BJ (cell line): ENCODE measurements around the gene FRMD4A. TPM values are rescaled to one million over a fixed set of nuclear protein-coding genes. Genes with fewer than 3 reads are reported as not detected.
A peak's percentile ranks its signal among the peaks of the same experiment; 100 is the strongest.

Experiments used
- CTCF ChIA-PET: fragments of 350-600 bp; formaldehyde crosslinking; extraction: SDS; loops from one replicate; lab custom pipeline; 2021; ENCODE audit warnings: antibody characterized with exemption, inconsistent platforms; lab: Yijun Ruan, JAX
- POLR2A ChIA-PET: fragments of 300-600 bp; sonication (Branson Sonifier 250); formaldehyde crosslinking; extraction: SDS; loops from one replicate; lab custom pipeline; 2021; ENCODE audit warnings: antibody characterized with exemption; lab: Charles Lee
- DNase-seq: peaks from one replicate; pipeline ENCODE4 v3.0.0-alpha.2; 2011; ENCODE audit warnings: low read depth
- H3K27me3 ChIP-seq: 2 replicates; pipeline ENCODE4 v1.6.0; 2011; ENCODE audit warnings: low read length; ENCODE audit not compliant: control insufficient read depth, insufficient read depth
- H3K36me3 ChIP-seq: 2 replicates; pipeline ENCODE4 v1.5.1; 2011; ENCODE audit warnings: low read length; ENCODE audit not compliant: control insufficient read depth, insufficient read depth
- H3K4me3 ChIP-seq: 2 replicates; pipeline ENCODE4 v1.5.1; 2011; ENCODE audit warnings: low read depth, mild to moderate bottlenecking, control low read depth, low read length
- polyA plus RNA-seq: library from polyadenylated mRNA; depleted of rRNA; stranded (reverse); fragments of >200 nt; gene quantifications from 2 replicates; pipeline ENCODE4 v1.2.3, GENCODE V29; 2011
- TF ChIP-seq, protein P1 (sequence below): IDR thresholded peaks from 2 replicates; pipeline ENCODE4 v1.5.1; 2011; ENCODE audit warnings: low read depth, mild to moderate bottlenecking, control low read depth, inconsistent platforms, low read length, moderate library complexity; ENCODE audit not compliant: insufficient read depth

FRMD4A gene
- polyA plus RNA-seq, 1 experiment, result 31.6 TPM

- CTCF ChIA-PET, result no interaction called here
Observed at GRCh38 chr10:13892001-13892491, 438.7 kb downstream of the FRMD4A start.

GRCh38 chr10:13891128-13892000 lies 439.4 kb downstream of the FRMD4A start:
- Histone ChIP-seq H3K36me3 (no peaks in the 10 kb centered on the region), H3K4me3 (peak overlapping the region; percentile 56), H3K27me3 (no peaks in the 10 kb centered on the region)
- ChIA-PET CTCF (interaction anchor here (0.6 to 1.2 kb wide), 2 partner anchors 10 to 862 kb away, joined by 3 to 4 read pairs; no protein-coding TSS in a partner anchor), POLR2A (interaction anchor here (0.6 kb wide), 2 partner anchors 62 to 185 kb away, joined by 3 to 8 read pairs; no protein-coding TSS in a partner anchor)
- no peak for DNase-seq
- TF ChIP-seq, protein P1, sequence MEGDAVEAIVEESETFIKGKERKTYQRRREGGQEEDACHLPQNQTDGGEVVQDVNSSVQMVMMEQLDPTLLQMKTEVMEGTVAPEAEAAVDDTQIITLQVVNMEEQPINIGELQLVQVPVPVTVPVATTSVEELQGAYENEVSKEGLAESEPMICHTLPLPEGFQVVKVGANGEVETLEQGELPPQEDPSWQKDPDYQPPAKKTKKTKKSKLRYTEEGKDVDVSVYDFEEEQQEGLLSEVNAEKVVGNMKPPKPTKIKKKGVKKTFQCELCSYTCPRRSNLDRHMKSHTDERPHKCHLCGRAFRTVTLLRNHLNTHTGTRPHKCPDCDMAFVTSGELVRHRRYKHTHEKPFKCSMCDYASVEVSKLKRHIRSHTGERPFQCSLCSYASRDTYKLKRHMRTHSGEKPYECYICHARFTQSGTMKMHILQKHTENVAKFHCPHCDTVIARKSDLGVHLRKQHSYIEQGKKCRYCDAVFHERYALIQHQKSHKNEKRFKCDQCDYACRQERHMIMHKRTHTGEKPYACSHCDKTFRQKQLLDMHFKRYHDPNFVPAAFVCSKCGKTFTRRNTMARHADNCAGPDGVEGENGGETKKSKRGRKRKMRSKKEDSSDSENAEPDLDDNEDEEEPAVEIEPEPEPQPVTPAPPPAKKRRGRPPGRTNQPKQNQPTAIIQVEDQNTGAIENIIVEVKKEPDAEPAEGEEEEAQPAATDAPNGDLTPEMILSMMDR, result no peak

More at GRCh38 chr10:13892001-13892491, 438.7 kb downstream of the FRMD4A start:
- Histone ChIP-seq H3K36me3 (no peaks in the 10 kb centered on the region), H3K4me3 (peak overlapping the region; percentile 48), H3K27me3 (no peaks in the 10 kb centered on the region)
- POLR2A ChIA-PET, result interaction anchor here (0.6 kb wide), 2 partner anchors 20 to 185 kb away, joined by 8 to 9 read pairs; no protein-coding TSS in a partner anchor
- no peak for DNase-seq
- TF ChIP-seq, protein P1, result no peak

DNA sequence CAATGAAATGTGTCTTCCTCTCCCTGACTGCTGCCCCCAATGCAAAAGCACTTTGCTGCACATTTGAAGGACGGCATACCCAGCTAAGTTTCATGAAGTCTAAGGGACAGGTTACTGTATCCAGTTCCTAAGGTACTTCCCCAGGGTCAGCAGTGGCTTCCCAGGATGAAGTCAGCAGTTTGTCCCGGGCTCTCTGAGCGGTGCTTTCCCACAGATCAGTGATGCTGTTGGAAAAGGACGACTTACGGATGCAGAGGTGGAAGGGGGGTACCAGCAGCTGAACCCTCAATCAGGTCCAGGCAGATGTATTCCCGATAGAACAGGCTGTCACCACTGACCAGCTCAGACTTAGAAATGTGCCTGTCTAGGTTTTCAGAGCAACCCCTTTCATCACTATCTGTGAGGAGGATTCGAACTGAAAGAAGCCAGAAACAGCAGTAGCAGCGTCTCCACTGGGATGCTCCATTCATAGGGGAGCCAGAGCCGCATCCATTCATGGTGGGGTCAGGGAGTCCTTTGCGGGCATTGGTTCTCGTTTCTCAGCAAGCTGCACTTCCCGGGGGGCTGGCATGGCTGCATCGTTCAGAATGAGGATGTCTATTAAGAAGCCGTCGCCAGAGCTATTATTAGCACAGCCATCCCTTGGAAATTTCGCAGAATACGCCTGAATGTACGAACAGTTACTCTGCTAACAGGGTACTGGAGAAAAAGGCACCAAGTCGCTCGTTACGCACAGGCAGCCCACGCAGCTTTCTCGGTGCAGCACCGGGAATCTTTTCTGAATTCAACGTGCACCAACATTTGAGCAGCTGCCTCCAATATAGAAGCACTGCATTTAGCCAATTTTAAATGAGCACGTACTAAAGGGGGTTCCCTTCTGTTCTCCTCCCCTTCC lies 440.2 kb downstream of the FRMD4A start:
- H3K36me3 ChIP-seq, result no peaks in the 10 kb centered on the region
- H3K27me3 ChIP-seq, result no peaks in the 10 kb centered on the region
- peak overlapping the region; percentile 56 for H3K4me3 ChIP-seq
- POLR2A ChIA-PET, result interaction anchor here (0.6 kb wide), 1 partner anchor 63 kb away, joined by 3 read pairs; no protein-coding TSS in a partner anchor
- TF ChIP-seq, protein P1, result no peak
- CTCF ChIA-PET, result interaction anchor here (1.2 kb wide), 1 partner anchor 9 kb away, joined by 4 read pairs; no protein-coding TSS in a partner anchor
- no peak for DNase-seq

GRCh38 chr10:13887761-13888160 lies 443.0 kb downstream of the FRMD4A start:
- DNase-seq, result no peak
- Histone ChIP-seq H3K36me3 (no peaks in the 10 kb centered on the region), H3K4me3 (no peak overlapping the region), H3K27me3 (no peaks in the 10 kb centered on the region)
- POLR2A ChIA-PET, result interaction anchor here (0.6 kb wide), 1 partner anchor 9 kb away, joined by 3 read pairs; no protein-coding TSS in a partner anchor
- CTCF ChIA-PET, result interaction anchor here (0.6 kb wide), 1 partner anchor 76 kb away, joined by 3 read pairs; no protein-coding TSS in a partner anchor
- TF ChIP-seq, protein P1, result no peak
